ES-I3 (cell line): ENCODE measurements around the gene CHD9.

Experiments
- H3K36me3 ChIP-seq: 2 replicates; pipeline ENCODE4 v1.6.1; 2013; ENCODE audit warnings: mild to moderate bottlenecking, low read length, control low read depth, moderate library complexity; ENCODE audit not compliant: insufficient read depth
- H3K4me1 ChIP-seq: 2 replicates; pipeline ENCODE4 v1.6.1; 2013; ENCODE audit warnings: mild to moderate bottlenecking, control low read depth, low read length; ENCODE audit not compliant: insufficient read depth
- H3K9ac ChIP-seq: 2 replicates; pipeline ENCODE4 v1.6.1; 2013; ENCODE audit warnings: low read depth, mild to moderate bottlenecking, low read length, moderate library complexity
- H3K9me3 ChIP-seq: 2 replicates; pipeline ENCODE4 v1.6.1; 2013; ENCODE audit warnings: mild to moderate bottlenecking, low read length, moderate library complexity; ENCODE audit not compliant: control insufficient read depth, insufficient read depth

The CHD9 gene

GRCh38 chr16:53131363-53132071 is 76.7 kb downstream of the CHD9 start:
- H3K36me3 ChIP-seq, result no peaks in the 10 kb centered on the region
- no peaks in the 10 kb centered on the region for H3K4me1 ChIP-seq
- peak overlapping the region; percentile 75 for H3K9ac ChIP-seq
- no peaks in the 10 kb centered on the region for H3K9me3 ChIP-seq

GRCh38 chr16:53132406-53132805 is 77.6 kb downstream of the CHD9 start:
- no peaks in the 10 kb centered on the region for H3K36me3 ChIP-seq
- H3K4me1 ChIP-seq, result no peaks in the 10 kb centered on the region
- H3K9ac ChIP-seq, result no peak overlapping the region
- no peaks in the 10 kb centered on the region for H3K9me3 ChIP-seq

GRCh38 chr16:53135329-53135728 is 80.5 kb downstream of the CHD9 start:
- H3K4me1 ChIP-seq, result no peaks in the 10 kb centered on the region
- H3K36me3 ChIP-seq, result no peaks in the 10 kb centered on the region
- no peaks in the 10 kb centered on the region for H3K9me3 ChIP-seq

GRCh38 chr16:53142823-53143568 is 88.2 kb downstream of the CHD9 start:
- no peaks in the 10 kb centered on the region for H3K9me3 ChIP-seq
- H3K9ac ChIP-seq, result no peak overlapping the region
- H3K4me1 ChIP-seq, result no peaks in the 10 kb centered on the region
- H3K36me3 ChIP-seq, result no peaks in the 10 kb centered on the region

More at GRCh38 chr16:53135329-53135728, 80.5 kb downstream of the CHD9 start:
- H3K9ac ChIP-seq, result no peak overlapping the region

- Histone ChIP-seq H3K9me3 (no peaks in the 10 kb centered on the region), H3K4me1 (peaks cover 4% of the 10 kb centered on the region; the same call in 1 of the 2 replicates), H3K36me3 (no peaks in the 10 kb centered on the region), H3K9ac (no peak overlapping the region)
Observed at GRCh38 chr16:53147500-53148065, 92.8 kb downstream of the CHD9 start.

- H3K36me3 ChIP-seq, result no peaks in the 10 kb centered on the region
- H3K9me3 ChIP-seq, result no peaks in the 10 kb centered on the region
- no peak overlapping the region for H3K9ac ChIP-seq
- H3K4me1 ChIP-seq, result peaks cover 11% of the 10 kb centered on the region; the same call in 1 of the 2 replicates
Observed at GRCh38 chr16:53150769-53151168, 96.0 kb downstream of the CHD9 start.

- H3K9ac ChIP-seq, result no peak overlapping the region
- peaks cover 9% of the 10 kb centered on the region for H3K36me3 ChIP-seq
- H3K9me3 ChIP-seq, result no peaks in the 10 kb centered on the region
- H3K4me1 ChIP-seq, result peaks cover 11% of the 10 kb centered on the region; the same call in 1 of the 2 replicates
Observed at GRCh38 chr16:53152329-53152728, 97.5 kb downstream of the CHD9 start.

- Histone ChIP-seq H3K36me3 (peaks cover 9% of the 10 kb centered on the region), H3K4me1 (peaks cover 11% of the 10 kb centered on the region; the same call in 1 of the 2 replicates), H3K9ac (no peak overlapping the region), H3K9me3 (no peaks in the 10 kb centered on the region)
Observed at GRCh38 chr16:53153130-53153529, 98.3 kb downstream of the CHD9 start.

GRCh38 chr16:53154513-53154912 is 99.7 kb downstream of the CHD9 start:
- Histone ChIP-seq H3K9ac (no peak overlapping the region), H3K4me1 (peaks cover 11% of the 10 kb centered on the region; the same call in 1 of the 2 replicates), H3K36me3 (peaks cover 9% of the 10 kb centered on the region), H3K9me3 (no peaks in the 10 kb centered on the region)

- H3K9ac ChIP-seq, result no peak overlapping the region
- peaks cover 11% of the 10 kb centered on the region; the same call in 1 of the 2 replicates for H3K4me1 ChIP-seq
- peaks cover 9% of the 10 kb centered on the region for H3K36me3 ChIP-seq
- H3K9me3 ChIP-seq, result no peaks in the 10 kb centered on the region
Observed at GRCh38 chr16:53156516-53156915, 101.7 kb downstream of the CHD9 start.

- no peaks in the 10 kb centered on the region for H3K9me3 ChIP-seq
- H3K9ac ChIP-seq, result no peak overlapping the region
- no peaks in the 10 kb centered on the region for H3K4me1 ChIP-seq
- H3K36me3 ChIP-seq, result peaks cover 9% of the 10 kb centered on the region
Observed at GRCh38 chr16:53159781-53160436, 105.1 kb downstream of the CHD9 start.

GRCh38 chr16:53166099-53166498 is 111.3 kb downstream of the CHD9 start:
- no peaks in the 10 kb centered on the region for H3K4me1 ChIP-seq
- no peak overlapping the region for H3K9ac ChIP-seq
- H3K9me3 ChIP-seq, result no peaks in the 10 kb centered on the region
- no peaks in the 10 kb centered on the region; the same call in 1 of the 2 replicates for H3K36me3 ChIP-seq

GRCh38 chr16:53168744-53169143 is 114.0 kb downstream of the CHD9 start:
- Histone ChIP-seq H3K9me3 (no peaks in the 10 kb centered on the region), H3K9ac (no peak overlapping the region), H3K36me3 (no peaks in the 10 kb centered on the region), H3K4me1 (no peaks in the 10 kb centered on the region)

GRCh38 chr16:53172517-53172916 is 117.7 kb downstream of the CHD9 start:
- H3K9me3 ChIP-seq, result no peaks in the 10 kb centered on the region
- H3K9ac ChIP-seq, result no peak overlapping the region
- H3K36me3 ChIP-seq, result no peaks in the 10 kb centered on the region
- no peaks in the 10 kb centered on the region for H3K4me1 ChIP-seq
